ENCODE results near the gene FCGBP.
"Not testable (repeated sequence)": the region's sequence is repeated elsewhere in the genome, so short reads cannot be mapped to it uniquely, and the experiment has no call there.

The FCGBP gene

GRCh38 chr19:39967561-39967960 is 33.1 kb upstream of the FCGBP start:
- H3K4me3 ChIP-seq (ENCODE audit: low read depth in 1 of 2, low read length in 2 of 2): no peak overlapping the region
- peaks cover 5% of the 10 kb centered on the region for H3K36me3 ChIP-seq (ENCODE audit: insufficient read depth, low read length)
- no peak overlapping the region for H3K27ac ChIP-seq (ENCODE audit: low read depth, low read length)
- peaks cover 16% of the 10 kb centered on the region for H3K4me1 ChIP-seq (ENCODE audit: insufficient read depth, low read length)
- no peak overlapping the region for H3K9ac ChIP-seq (ENCODE audit: low read length)
- no peaks in the 10 kb centered on the region for H3K9me3 ChIP-seq (ENCODE audit: low read length)
- H3K27me3 ChIP-seq (ENCODE audit: control insufficient read depth in 1 of 2, insufficient read depth in 2 of 2, low read length in 2 of 2): no peaks in the 10 kb centered on the region

- H3K27ac ChIP-seq (ENCODE audit: low read depth, low read length): no peak overlapping the region
- no peak overlapping the region for H3K4me3 ChIP-seq (ENCODE audit: low read depth in 1 of 2, low read length in 2 of 2)
- H3K27me3 ChIP-seq (ENCODE audit: control insufficient read depth in 1 of 2, insufficient read depth in 2 of 2, low read length in 2 of 2): no peaks in the 10 kb centered on the region
- no peaks in the 10 kb centered on the region for H3K9me3 ChIP-seq (ENCODE audit: low read length)
- H3K36me3 ChIP-seq (ENCODE audit: insufficient read depth, low read length): no peaks in the 10 kb centered on the region
- H3K4me1 ChIP-seq (ENCODE audit: insufficient read depth, low read length): peaks cover 7% of the 10 kb centered on the region
- no peak overlapping the region for H3K9ac ChIP-seq (ENCODE audit: low read length)
Measured at GRCh38 chr19:39966617-39967016, 32.2 kb upstream of the FCGBP start.

- no peaks in the 10 kb centered on the region for H3K4me1 ChIP-seq (ENCODE audit: insufficient read depth, low read length)
- H3K27ac ChIP-seq (ENCODE audit: low read depth, low read length): no peak overlapping the region
- no peaks in the 10 kb centered on the region for H3K36me3 ChIP-seq (ENCODE audit: insufficient read depth, low read length)
- H3K9me3 ChIP-seq (ENCODE audit: low read length): no peaks in the 10 kb centered on the region
- H3K9ac ChIP-seq (ENCODE audit: low read length): no peak overlapping the region
- no peak overlapping the region for H3K4me3 ChIP-seq (ENCODE audit: low read depth in 1 of 2, low read length in 2 of 2)
- no peaks in the 10 kb centered on the region for H3K27me3 ChIP-seq (ENCODE audit: control insufficient read depth in 1 of 2, insufficient read depth in 2 of 2, low read length in 2 of 2)
Measured at GRCh38 chr19:39963898-39964297, 29.5 kb upstream of the FCGBP start.

GRCh38 chr19:39959407-39959806 is 25.0 kb upstream of the FCGBP start:
- not testable (repeated sequence) for H3K27ac ChIP-seq (ENCODE audit: low read depth, low read length); H3K27me3 ChIP-seq (ENCODE audit: control insufficient read depth in 1 of 2, insufficient read depth in 2 of 2, low read length in 2 of 2); H3K4me1 ChIP-seq (ENCODE audit: insufficient read depth, low read length); H3K36me3 ChIP-seq (ENCODE audit: insufficient read depth, low read length); H3K9ac ChIP-seq (ENCODE audit: low read length); H3K4me3 ChIP-seq (ENCODE audit: low read depth in 1 of 2, low read length in 2 of 2); H3K9me3 ChIP-seq (ENCODE audit: low read length)

GRCh38 chr19:39958942-39959341 is 24.5 kb upstream of the FCGBP start:
- H3K9ac ChIP-seq (ENCODE audit: low read length); H3K9me3 ChIP-seq (ENCODE audit: low read length); H3K27ac ChIP-seq (ENCODE audit: low read depth, low read length); H3K36me3 ChIP-seq (ENCODE audit: insufficient read depth, low read length); H3K27me3 ChIP-seq (ENCODE audit: control insufficient read depth in 1 of 2, insufficient read depth in 2 of 2, low read length in 2 of 2); H3K4me3 ChIP-seq (ENCODE audit: low read depth in 1 of 2, low read length in 2 of 2); H3K4me1 ChIP-seq (ENCODE audit: insufficient read depth, low read length): not testable (repeated sequence)

- H3K36me3 ChIP-seq (ENCODE audit: insufficient read depth, low read length); H3K27me3 ChIP-seq (ENCODE audit: control insufficient read depth in 1 of 2, insufficient read depth in 2 of 2, low read length in 2 of 2); H3K27ac ChIP-seq (ENCODE audit: low read depth, low read length); H3K9me3 ChIP-seq (ENCODE audit: low read length); H3K4me1 ChIP-seq (ENCODE audit: insufficient read depth, low read length); H3K4me3 ChIP-seq (ENCODE audit: low read depth in 1 of 2, low read length in 2 of 2); H3K9ac ChIP-seq (ENCODE audit: low read length): not testable (repeated sequence)
Measured at GRCh38 chr19:39957886-39958285, 23.5 kb upstream of the FCGBP start.

- H3K27me3 ChIP-seq (ENCODE audit: control insufficient read depth in 1 of 2, insufficient read depth in 2 of 2, low read length in 2 of 2): no peaks in the 10 kb centered on the region
Measured at GRCh38 chr19:39953915-39954314, 19.5 kb upstream of the FCGBP start.

GRCh38 chr19:39951686-39952085 is 17.3 kb upstream of the FCGBP start:
- H3K4me3 ChIP-seq (ENCODE audit: low read depth in 1 of 2, low read length in 2 of 2): no peak overlapping the region
- H3K4me1 ChIP-seq (ENCODE audit: insufficient read depth, low read length): no peaks in the 10 kb centered on the region
- no peaks in the 10 kb centered on the region for H3K27me3 ChIP-seq (ENCODE audit: control insufficient read depth in 1 of 2, insufficient read depth in 2 of 2, low read length in 2 of 2)
- no peaks in the 10 kb centered on the region for H3K36me3 ChIP-seq (ENCODE audit: insufficient read depth, low read length)
- no peak overlapping the region for H3K9ac ChIP-seq (ENCODE audit: low read length)
- H3K27ac ChIP-seq (ENCODE audit: low read depth, low read length): no peak overlapping the region
- no peaks in the 10 kb centered on the region for H3K9me3 ChIP-seq (ENCODE audit: low read length)

More at GRCh38 chr19:39953915-39954314, 19.5 kb upstream of the FCGBP start:
- no peak overlapping the region for H3K27ac ChIP-seq (ENCODE audit: low read depth, low read length)
- no peak overlapping the region for H3K4me3 ChIP-seq (ENCODE audit: low read depth in 1 of 2, low read length in 2 of 2)
- no peaks in the 10 kb centered on the region for H3K9me3 ChIP-seq (ENCODE audit: low read length)
- no peaks in the 10 kb centered on the region for H3K4me1 ChIP-seq (ENCODE audit: insufficient read depth, low read length)
- no peaks in the 10 kb centered on the region for H3K36me3 ChIP-seq (ENCODE audit: insufficient read depth, low read length)
- H3K9ac ChIP-seq (ENCODE audit: low read length): no peak overlapping the region

- H3K9me3 ChIP-seq (ENCODE audit: low read length): no peaks in the 10 kb centered on the region
- no peak overlapping the region for H3K4me3 ChIP-seq (ENCODE audit: low read depth in 1 of 2, low read length in 2 of 2)
- H3K4me1 ChIP-seq (ENCODE audit: insufficient read depth, low read length): no peaks in the 10 kb centered on the region
- H3K36me3 ChIP-seq (ENCODE audit: insufficient read depth, low read length): no peaks in the 10 kb centered on the region
- no peak overlapping the region for H3K27ac ChIP-seq (ENCODE audit: low read depth, low read length)
- no peak overlapping the region for H3K9ac ChIP-seq (ENCODE audit: low read length)
- no peaks in the 10 kb centered on the region for H3K27me3 ChIP-seq (ENCODE audit: control insufficient read depth in 1 of 2, insufficient read depth in 2 of 2, low read length in 2 of 2)
Measured at GRCh38 chr19:39951065-39951650, 16.7 kb upstream of the FCGBP start.

- H3K4me1 ChIP-seq (ENCODE audit: insufficient read depth, low read length): no peaks in the 10 kb centered on the region
- H3K27me3 ChIP-seq (ENCODE audit: control insufficient read depth in 1 of 2, insufficient read depth in 2 of 2, low read length in 2 of 2): no peaks in the 10 kb centered on the region
- no peaks in the 10 kb centered on the region for H3K36me3 ChIP-seq (ENCODE audit: insufficient read depth, low read length)
- no peak overlapping the region for H3K27ac ChIP-seq (ENCODE audit: low read depth, low read length)
- H3K9me3 ChIP-seq (ENCODE audit: low read length): no peaks in the 10 kb centered on the region
- no peak overlapping the region for H3K9ac ChIP-seq (ENCODE audit: low read length)
- H3K4me3 ChIP-seq (ENCODE audit: low read depth in 1 of 2, low read length in 2 of 2): no peak overlapping the region
Measured at GRCh38 chr19:39949026-39949747, 14.8 kb upstream of the FCGBP start.

- no peaks in the 10 kb centered on the region for H3K36me3 ChIP-seq (ENCODE audit: insufficient read depth, low read length)
- H3K9me3 ChIP-seq (ENCODE audit: low read length): no peaks in the 10 kb centered on the region
- no peaks in the 10 kb centered on the region for H3K4me1 ChIP-seq (ENCODE audit: insufficient read depth, low read length)
- no peak overlapping the region for H3K9ac ChIP-seq (ENCODE audit: low read length)
- no peaks in the 10 kb centered on the region for H3K27me3 ChIP-seq (ENCODE audit: control insufficient read depth in 1 of 2, insufficient read depth in 2 of 2, low read length in 2 of 2)
- no peak overlapping the region for H3K4me3 ChIP-seq (ENCODE audit: low read depth in 1 of 2, low read length in 2 of 2)
- no peak overlapping the region for H3K27ac ChIP-seq (ENCODE audit: low read depth, low read length)
Measured at GRCh38 chr19:39946532-39946931, 12.1 kb upstream of the FCGBP start.

- Histone ChIP-seq H3K27me3 (ENCODE audit: control insufficient read depth in 1 of 2, insufficient read depth in 2 of 2, low read length in 2 of 2) (no peaks in the 10 kb centered on the region), H3K4me1 (ENCODE audit: insufficient read depth, low read length) (no peaks in the 10 kb centered on the region), H3K27ac (ENCODE audit: low read depth, low read length) (no peak overlapping the region), H3K4me3 (ENCODE audit: low read depth in 1 of 2, low read length in 2 of 2) (no peak overlapping the region), H3K9ac (ENCODE audit: low read length) (no peak overlapping the region), H3K9me3 (ENCODE audit: low read length) (no peaks in the 10 kb centered on the region), H3K36me3 (ENCODE audit: insufficient read depth, low read length) (no peaks in the 10 kb centered on the region)
Measured at GRCh38 chr19:39943586-39943985, 9.2 kb upstream of the FCGBP start.
